KOPT-K1 (cell line): ENCODE results near the gene SLC5A7.

Experiments
- H3K27ac ChIP-seq: fragments of 200-600 bp; sonication (generic); 2 replicates; pipeline ENCODE4 v1.5.1; 2016; ENCODE audit warnings: antibody characterized with exemption, mild to moderate bottlenecking, low read depth, low read length; ENCODE audit not compliant: poor library complexity, severe bottlenecking
- H3K36me3 ChIP-seq: fragments of 200-600 bp; sonication (generic); 2 replicates; pipeline ENCODE4 v1.5.1; 2017; ENCODE audit warnings: antibody characterized with exemption, mild to moderate bottlenecking, low read length, moderate library complexity; ENCODE audit not compliant: insufficient read depth
- H3K9me3 ChIP-seq: fragments of 200-600 bp; sonication (generic); 2 replicates; pipeline ENCODE4 v1.5.1; 2017; ENCODE audit warnings: antibody characterized with exemption, low read length, mild to moderate bottlenecking; ENCODE audit not compliant: insufficient read depth, poor library complexity, severe bottlenecking

Gene SLC5A7

GRCh38 chr2:108029912-108030311, 43.6 kb downstream of the SLC5A7 start:
- Histone ChIP-seq H3K9me3 (no peaks in the 10 kb centered on the region), H3K36me3 (no peaks in the 10 kb centered on the region), H3K27ac (no peak overlapping the region)

- H3K27ac ChIP-seq = no peak overlapping the region
These were observed 45.2 kb downstream of the SLC5A7 start for GRCh38 chr2:108031471-108031941.

GRCh38 chr2:108034843-108035242, 48.5 kb downstream of the SLC5A7 start:
- H3K36me3 ChIP-seq = no peaks in the 10 kb centered on the region
- H3K27ac ChIP-seq = no peak overlapping the region
- H3K9me3 ChIP-seq = no peaks in the 10 kb centered on the region

More at GRCh38 chr2:108031471-108031941, 45.2 kb downstream of the SLC5A7 start:
- Histone ChIP-seq H3K9me3 (no peaks in the 10 kb centered on the region), H3K36me3 (no peaks in the 10 kb centered on the region)

GRCh38 chr2:108048752-108049151, 62.4 kb downstream of the SLC5A7 start:
- Histone ChIP-seq H3K9me3 (peaks cover 5% of the 10 kb centered on the region), H3K36me3 (no peaks in the 10 kb centered on the region), H3K27ac (no peak overlapping the region)

GRCh38 chr2:108058576-108059137, 72.3 kb downstream of the SLC5A7 start:
- no peaks in the 10 kb centered on the region for H3K36me3 ChIP-seq
- H3K9me3 ChIP-seq = no peaks in the 10 kb centered on the region
- no peak overlapping the region for H3K27ac ChIP-seq

- Histone ChIP-seq H3K27ac (no peak overlapping the region), H3K9me3 (no peaks in the 10 kb centered on the region), H3K36me3 (no peaks in the 10 kb centered on the region)
These were observed 75.2 kb downstream of the SLC5A7 start for GRCh38 chr2:108061439-108062042.
